Progenitor cell of endocrine pancreas (in vitro differentiated cells): ENCODE results near the gene ZNF761. TPM values are rescaled to one million over a fixed set of nuclear protein-coding genes. Genes with fewer than 3 reads are reported as not detected.
"Not testable (repeated sequence)": the region's sequence is repeated elsewhere in the genome, so short reads cannot be mapped to it uniquely, and the experiment has no call there.

Experiments
- DNase-seq: peaks from one replicate; pipeline ENCODE4 v3.0.0; 2021; ENCODE audit warnings: low spot score; ENCODE audit not compliant: unreplicated experiment
- H3K27ac Mint-ChIP-seq: 2 replicates; pipeline ENCODE4 v1.8.0; 2021; ENCODE audit warnings: mild to moderate bottlenecking, moderate library complexity, mixed read lengths
- H3K27me3 Mint-ChIP-seq: 2 replicates; pipeline ENCODE4 v1.8.0; 2021; ENCODE audit warnings: mixed read lengths
- H3K36me3 Mint-ChIP-seq: 2 replicates; pipeline ENCODE4 v1.8.0; 2022; ENCODE audit warnings: mixed read lengths; ENCODE audit not compliant: insufficient read depth
- H3K4me1 Mint-ChIP-seq: 2 replicates; pipeline ENCODE4 v1.8.0; 2021; ENCODE audit warnings: low read depth, mixed read lengths
- H3K4me3 Mint-ChIP-seq: 2 replicates; pipeline ENCODE4 v1.8.0; 2021; ENCODE audit warnings: low read depth, mild to moderate bottlenecking, moderate library complexity, mixed read lengths
- H3K9me3 Mint-ChIP-seq: 2 replicates; pipeline ENCODE4 v1.8.0; 2021; ENCODE audit warnings: low read depth, mixed read lengths
- CTCF ChIP-seq: fragments of 200-600 bp; sonication (generic); IDR thresholded peaks from one replicate; pipeline ENCODE4 v1.5.0; 2021; ENCODE audit warnings: antibody characterized with exemption, mild to moderate bottlenecking; ENCODE audit not compliant: unreplicated experiment
- total RNA-seq: library from RNA; stranded (reverse); gene quantifications from 2 replicates; pipeline ENCODE4 v1.2.1, GENCODE V29; 2021

Gene ZNF761
- total RNA-seq, 1 donor from 2014 or later: 65.9 TPM

- H3K27me3 Mint-ChIP-seq: no peaks in the 10 kb centered on the region
- H3K4me3 Mint-ChIP-seq: no peak overlapping the region
- peaks cover 36% of the 10 kb centered on the region for H3K4me1 Mint-ChIP-seq
- H3K36me3 Mint-ChIP-seq: peaks cover under 1% of the 10 kb centered on the region
- DNase-seq: no peak
- H3K27ac Mint-ChIP-seq: peak overlapping the region; percentile 49
- H3K9me3 Mint-ChIP-seq: peaks cover under 1% of the 10 kb centered on the region
- TF ChIP-seq CTCF: no peak
Observed at GRCh38 chr19:53422551-53422950, 9.2 kb upstream of the ZNF761 start.

GRCh38 chr19:53423074-53423473 lies 8.7 kb upstream of the ZNF761 start:
- peaks cover 36% of the 10 kb centered on the region for H3K4me1 Mint-ChIP-seq
- peak overlapping the region; percentile 68 for H3K4me3 Mint-ChIP-seq
- H3K36me3 Mint-ChIP-seq, H3K27me3 Mint-ChIP-seq, DNase-seq, H3K9me3 Mint-ChIP-seq: not testable (repeated sequence)
- peak overlapping the region; percentile 86 for H3K27ac Mint-ChIP-seq

GRCh38 chr19:53423680-53424079 lies 8.1 kb upstream of the ZNF761 start:
- not testable (repeated sequence) for DNase-seq, H3K9me3 Mint-ChIP-seq, H3K27me3 Mint-ChIP-seq, H3K36me3 Mint-ChIP-seq
- H3K27ac Mint-ChIP-seq: peak overlapping the region; percentile 91
- TF ChIP-seq CTCF: peak; percentile 34
- peak overlapping the region; percentile 66 for H3K4me3 Mint-ChIP-seq
- peaks cover 37% of the 10 kb centered on the region for H3K4me1 Mint-ChIP-seq

GRCh38 chr19:53424968-53425597 lies 6.7 kb upstream of the ZNF761 start:
- H3K27ac Mint-ChIP-seq: peak overlapping the region; percentile 88
- TF ChIP-seq CTCF: peak; percentile 86
- peak; percentile 62 for DNase-seq

GRCh38 chr19:53432088-53432661 lies 391 bp downstream of the ZNF761 start:
- Mint-ChIP-seq H3K27me3 (no peaks in the 10 kb centered on the region), H3K9me3 (no peaks in the 10 kb centered on the region), H3K4me1 (peaks cover 66% of the 10 kb centered on the region), H3K4me3 (peak overlapping the region; percentile 89), H3K36me3 (peaks cover 23% of the 10 kb centered on the region), H3K27ac (peak overlapping the region; percentile 98)
- no peak for TF ChIP-seq CTCF
- peak; percentile 13 for DNase-seq

More at GRCh38 chr19:53424968-53425597, 6.7 kb upstream of the ZNF761 start:
- Mint-ChIP-seq H3K4me1 (peaks cover 42% of the 10 kb centered on the region), H3K36me3 (peaks cover 7% of the 10 kb centered on the region), H3K4me3 (peak overlapping the region; percentile 67), H3K27me3 (no peaks in the 10 kb centered on the region), H3K9me3 (no peaks in the 10 kb centered on the region)

GRCh38 chr19:53443809-53444208 lies 12.0 kb downstream of the ZNF761 start:
- Mint-ChIP-seq H3K36me3 (peaks cover 76% of the 10 kb centered on the region), H3K4me3 (peak overlapping the region; percentile 54), H3K27ac (peak overlapping the region; percentile 96), H3K9me3 (peaks cover 24% of the 10 kb centered on the region), H3K4me1 (peaks cover 12% of the 10 kb centered on the region)
- H3K27me3 Mint-ChIP-seq, DNase-seq: not testable (repeated sequence)

- peaks cover 25% of the 10 kb centered on the region for H3K9me3 Mint-ChIP-seq
- peaks cover 81% of the 10 kb centered on the region for H3K36me3 Mint-ChIP-seq
- H3K27ac Mint-ChIP-seq: peak overlapping the region; percentile 39
- not testable (repeated sequence) for H3K4me3 Mint-ChIP-seq, DNase-seq, H3K27me3 Mint-ChIP-seq
- peaks cover 12% of the 10 kb centered on the region for H3K4me1 Mint-ChIP-seq
Observed at GRCh38 chr19:53447196-53447595, 15.4 kb downstream of the ZNF761 start.
